CD14-positive monocyte (primary cell): ENCODE measurements around the gene PRDX4. TPM values are rescaled to one million over a fixed set of nuclear protein-coding genes. Genes with fewer than 3 reads are reported as not detected.

Experiments used
- DNase-seq, 3 donors: peaks; one replicate each; pipeline ENCODE4 v3.0.0-alpha.2; 2011 to 2022
- H2AFZ ChIP-seq: 2 replicates; pipeline ENCODE4 v1.6.0; 2012; ENCODE audit warnings: mild to moderate bottlenecking, low read depth, low read length, inconsistent platforms; ENCODE audit not compliant: insufficient read depth, poor library complexity, severe bottlenecking
- H3K27ac ChIP-seq, 2 donors: 1 replicate in 1 of 2; 2 replicates in 1 of 2; pipeline ENCODE4 v1.5.1; 2012 to 2013; ENCODE audit warnings: low read length in 2 of 2, control low read depth in 1 of 2, inconsistent platforms in 1 of 2, low read depth in 1 of 2, mild to moderate bottlenecking in 1 of 2
- H3K27me3 ChIP-seq, 2 donors: one replicate each; pipeline versions ENCODE4 v1.6.0 to v1.6.1; 2011 to 2013; ENCODE audit warnings: low read length in 2 of 2; ENCODE audit not compliant: control insufficient read depth in 2 of 2, insufficient read depth in 2 of 2
- H3K36me3 ChIP-seq, 2 donors: replicated peaks in 1 of 2; 1 replicate in 1 of 2; 2 replicates in 1 of 2; pipeline versions ENCODE4 v1.5.1 to v1.6.1; 2012 to 2013; ENCODE audit warnings: low read length in 2 of 2, control low read depth in 1 of 2, inconsistent platforms in 1 of 2, mild to moderate bottlenecking in 1 of 2; ENCODE audit not compliant: insufficient read depth in 2 of 2, control insufficient read depth in 1 of 2
- H3K4me1 ChIP-seq, 2 donors: 1 replicate in 1 of 2; 2 replicates in 1 of 2; pipeline versions ENCODE4 v1.5.1 to v1.6.1; 2012 to 2013; ENCODE audit warnings: low read length in 2 of 2, control low read depth in 1 of 2, inconsistent platforms in 1 of 2, mild to moderate bottlenecking in 1 of 2, moderate library complexity in 1 of 2; ENCODE audit not compliant: insufficient read depth in 2 of 2, control insufficient read depth in 1 of 2
- H3K4me2 ChIP-seq: replicated peaks from 2 replicates; pipeline ENCODE3; 2012; ENCODE audit warnings: low read length, moderate library complexity, mild to moderate bottlenecking; ENCODE audit not compliant: poor library complexity, severe bottlenecking; ENCODE audit errors: extremely low read depth
- H3K4me3 ChIP-seq, 3 experiments: fragments of 200-600 bp in 1 of 3; sonication (generic) in 1 of 3; replicated peaks in 1 of 3; 1 replicate in 2 of 3; 2 replicates in 1 of 3; pipeline ENCODE4 v1.5.1; 2011 to 2013; ENCODE audit warnings: low read length in 3 of 3, mild to moderate bottlenecking in 3 of 3, control low read depth in 2 of 3, low read depth in 2 of 3, inconsistent platforms in 1 of 3, moderate library complexity in 1 of 3
- H3K79me2 ChIP-seq: 2 replicates; pipeline ENCODE4 v1.6.0; 2012; ENCODE audit warnings: mild to moderate bottlenecking, control low read depth, inconsistent platforms, low read length, moderate library complexity; ENCODE audit not compliant: insufficient read depth
- H3K9ac ChIP-seq: 2 replicates; pipeline ENCODE4 v1.6.0; 2017; ENCODE audit warnings: low read length, mild to moderate bottlenecking; ENCODE audit not compliant: insufficient read depth, poor library complexity, severe bottlenecking
- H3K9me3 ChIP-seq, 2 donors: replicated peaks in 1 of 2; 1 replicate in 1 of 2; 2 replicates in 1 of 2; pipeline versions ENCODE4 v1.5.1 to v1.6.1; 2012 to 2013; ENCODE audit warnings: low read length in 2 of 2, control low read depth in 1 of 2; ENCODE audit not compliant: control insufficient read depth in 1 of 2, insufficient read depth in 1 of 2
- H4K20me1 ChIP-seq: 2 replicates; pipeline ENCODE4 v1.6.0; 2012; ENCODE audit warnings: mild to moderate bottlenecking, low read length, control low read depth, moderate library complexity; ENCODE audit not compliant: insufficient read depth
- H3K27ac Mint-ChIP-seq, 7 donors: one replicate each; pipeline ENCODE4 v1.8.0; 2020; ENCODE audit warnings: mild to moderate bottlenecking in 7 of 7, mixed read lengths in 7 of 7, moderate library complexity in 6 of 7, inconsistent platforms in 2 of 7
- H3K27me3 Mint-ChIP-seq, 3 donors: one replicate each; pipeline ENCODE4 v1.8.0; 2021 to 2022; ENCODE audit warnings: low read depth in 3 of 3, mild to moderate bottlenecking in 3 of 3, mixed read lengths in 3 of 3, moderate library complexity in 3 of 3, inconsistent platforms in 1 of 3
- H3K36me3 Mint-ChIP-seq, 2 donors: one replicate each; pipeline ENCODE4 v1.8.0; 2020; ENCODE audit warnings: mixed read lengths in 2 of 2, inconsistent platforms in 1 of 2, mild to moderate bottlenecking in 1 of 2
- H3K4me1 Mint-ChIP-seq: one replicate; pipeline ENCODE4 v1.8.0; 2020; ENCODE audit warnings: mild to moderate bottlenecking, mixed read lengths
- H3K4me3 Mint-ChIP-seq, 2 donors: one replicate each; pipeline ENCODE4 v1.8.0; 2020; ENCODE audit warnings: mild to moderate bottlenecking in 2 of 2, mixed read lengths in 2 of 2, moderate library complexity in 1 of 2
- H3K9me3 Mint-ChIP-seq, 7 donors: one replicate each; pipeline ENCODE4 v1.8.0; 2020 to 2022; ENCODE audit warnings: mixed read lengths in 7 of 7, mild to moderate bottlenecking in 6 of 7, moderate library complexity in 6 of 7, inconsistent platforms in 2 of 7
- WGBS: methylation state at CpG from one replicate; pipeline ENCODE4 v1.1.5; 2013; ENCODE audit warnings: missing lambda C conversion rate; ENCODE audit not compliant: insufficient coverage; 5-methylcytosine and 5-hydroxymethylcytosine counted together
- intact Hi-C, 2 donors: fragments of 100-400 bp; cut with micrococcal nuclease; formaldehyde crosslinking; loops; one replicate each; pipeline versions ENCODE4 v1.15.0 to v1.15.1; 2023
- polyA plus RNA-seq, 3 donors: library from polyadenylated mRNA; depleted of rRNA in 1 of 3; unstranded in 2 of 3; stranded (reverse) in 1 of 3; fragments of 300-500 nt in 2 of 3; fragments of >200 nt in 1 of 3; fragmentation: Illumina TruSeq in 2 of 3; gene quantifications; 1 replicate in 2 of 3; 2 replicates in 1 of 3; pipeline ENCODE4 v1.2.3, GENCODE V29; 2012 to 2021
- TF ChIP-seq, protein P1 (sequence below): fragments of 200-600 bp; IDR thresholded peaks from one replicate; pipeline ENCODE4 v1.8.0; 2022; ENCODE audit warnings: antibody characterized with exemption, mild to moderate bottlenecking

PRDX4 gene
- polyA plus RNA-seq, 3 donors: 12.8 to 76.2 (median 60.6) TPM

DNA sequence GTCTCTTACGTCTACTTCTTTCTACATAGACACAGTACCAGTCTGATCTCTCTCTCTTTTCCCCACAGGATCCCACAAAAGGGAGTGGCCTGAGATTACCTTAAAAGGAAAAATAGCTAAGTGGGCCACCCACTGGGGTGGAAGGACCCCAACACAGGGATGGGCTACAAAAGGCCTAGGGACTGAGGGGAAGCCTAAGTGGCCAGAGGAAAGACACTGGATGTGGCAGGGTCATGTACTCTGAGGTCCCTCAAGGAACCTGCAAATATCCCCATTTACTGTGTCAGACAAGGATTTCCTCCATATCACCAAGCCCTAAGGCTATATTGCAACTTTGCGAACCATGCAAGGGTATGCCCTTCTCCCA, 6.5 kb upstream of the PRDX4 start:
- Histone ChIP-seq H3K9ac (no peak overlapping the region), H2AFZ (no peak overlapping the region), H4K20me1 (no peaks in the 10 kb centered on the region), H3K79me2 (no peaks in the 10 kb centered on the region), H3K4me3 (no peak overlapping the region), H3K36me3 (no peaks in the 10 kb centered on the region), H3K27ac (no peak overlapping the region), H3K9me3 (no peaks in the 10 kb centered on the region), H3K27me3 (no peaks in the 10 kb centered on the region), H3K4me1 (peaks cover 0 to 2% of the 10 kb centered on the region in 2 donors), H3K4me2 (no peak overlapping the region)
- WGBS: no CpG with 5 or more reads among the region's 2 CpGs
- DNase-seq: no peak
- peaks cover 11% of the 10 kb centered on the region for H3K4me1 Mint-ChIP-seq
- peaks cover 0 to 3% (median 0%) of the 10 kb centered on the region in 7 donors for H3K9me3 Mint-ChIP-seq
- H3K36me3 Mint-ChIP-seq: no peaks in the 10 kb centered on the region
- no peak overlapping the region for H3K4me3 Mint-ChIP-seq
- intact Hi-C loops: no loop called here
- peak overlapping the region in 1 of 7 donors; percentile 3 for H3K27ac Mint-ChIP-seq
- TF ChIP-seq, protein P1, sequence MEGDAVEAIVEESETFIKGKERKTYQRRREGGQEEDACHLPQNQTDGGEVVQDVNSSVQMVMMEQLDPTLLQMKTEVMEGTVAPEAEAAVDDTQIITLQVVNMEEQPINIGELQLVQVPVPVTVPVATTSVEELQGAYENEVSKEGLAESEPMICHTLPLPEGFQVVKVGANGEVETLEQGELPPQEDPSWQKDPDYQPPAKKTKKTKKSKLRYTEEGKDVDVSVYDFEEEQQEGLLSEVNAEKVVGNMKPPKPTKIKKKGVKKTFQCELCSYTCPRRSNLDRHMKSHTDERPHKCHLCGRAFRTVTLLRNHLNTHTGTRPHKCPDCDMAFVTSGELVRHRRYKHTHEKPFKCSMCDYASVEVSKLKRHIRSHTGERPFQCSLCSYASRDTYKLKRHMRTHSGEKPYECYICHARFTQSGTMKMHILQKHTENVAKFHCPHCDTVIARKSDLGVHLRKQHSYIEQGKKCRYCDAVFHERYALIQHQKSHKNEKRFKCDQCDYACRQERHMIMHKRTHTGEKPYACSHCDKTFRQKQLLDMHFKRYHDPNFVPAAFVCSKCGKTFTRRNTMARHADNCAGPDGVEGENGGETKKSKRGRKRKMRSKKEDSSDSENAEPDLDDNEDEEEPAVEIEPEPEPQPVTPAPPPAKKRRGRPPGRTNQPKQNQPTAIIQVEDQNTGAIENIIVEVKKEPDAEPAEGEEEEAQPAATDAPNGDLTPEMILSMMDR: no peak
- H3K27me3 Mint-ChIP-seq: peaks cover 0 to under 1% (median 0%) of the 10 kb centered on the region in 3 donors

DNA sequence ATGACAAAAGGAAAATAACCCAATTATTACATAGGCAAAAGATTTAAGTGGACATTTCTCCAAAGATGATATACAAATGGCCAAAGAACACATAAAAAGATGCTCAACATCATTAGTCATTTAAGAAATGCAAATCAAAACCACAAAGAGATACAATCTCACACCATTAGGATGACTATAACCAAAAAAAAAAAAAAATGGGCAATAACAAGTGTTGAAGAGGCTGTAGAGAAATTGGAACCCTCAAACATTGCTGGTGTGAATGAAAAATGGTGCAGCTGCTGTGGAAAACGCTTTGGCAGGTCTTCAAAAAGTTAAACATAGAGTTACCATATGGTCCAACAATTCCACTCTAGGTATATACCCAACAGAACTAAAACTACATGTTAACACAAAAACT, 5.6 kb upstream of the PRDX4 start:
- Histone ChIP-seq H3K4me3 (no peak overlapping the region), H3K36me3 (no peaks in the 10 kb centered on the region), H2AFZ (no peak overlapping the region), H3K79me2 (no peaks in the 10 kb centered on the region), H3K27ac (no peak overlapping the region), H3K9ac (no peak overlapping the region), H3K9me3 (no peaks in the 10 kb centered on the region), H3K4me2 (no peak overlapping the region), H3K4me1 (peaks cover 8 to 11% of the 10 kb centered on the region in 2 donors), H3K27me3 (no peaks in the 10 kb centered on the region), H4K20me1 (no peaks in the 10 kb centered on the region)
- H3K9me3 Mint-ChIP-seq: peaks cover 0 to 7% (median 0%) of the 10 kb centered on the region in 7 donors
- WGBS: no CpG with 5 or more reads among the region's 1 CpG
- TF ChIP-seq, protein P1: no peak
- H3K4me1 Mint-ChIP-seq: peaks cover 20% of the 10 kb centered on the region
- no peak overlapping the region for H3K4me3 Mint-ChIP-seq
- no peak for DNase-seq
- H3K27me3 Mint-ChIP-seq: peaks cover 0 to 4% (median 0%) of the 10 kb centered on the region in 3 donors
- H3K27ac Mint-ChIP-seq: no peak overlapping the region
- intact Hi-C loops: no loop called here
- no peaks in the 10 kb centered on the region for H3K36me3 Mint-ChIP-seq
